Germinal center (tissue), 1 donor: ENCODE measurements around the gene ARHGAP6.

Experiments
- DNase-seq: peaks from one replicate; pipeline ENCODE4 v3.0.0; 2012; ENCODE audit warnings: mixed read lengths, low spot score

ARHGAP6 gene

GRCh38 chrX:11309220-11309619 is 356.5 kb downstream of the ARHGAP6 start:
- no peak for DNase-seq

GRCh38 chrX:11305641-11306040 is 360.1 kb downstream of the ARHGAP6 start:
- DNase-seq, result no peak

- DNase-seq, result no peak
Measured at GRCh38 chrX:11304829-11305228, 360.9 kb downstream of the ARHGAP6 start.

- DNase-seq, result no peak
Measured at GRCh38 chrX:11298600-11298999, 367.1 kb downstream of the ARHGAP6 start.

- DNase-seq, result no peak
Measured at GRCh38 chrX:11296051-11296450, 369.7 kb downstream of the ARHGAP6 start.

GRCh38 chrX:11293113-11293512 is 372.6 kb downstream of the ARHGAP6 start, which contains the start of gene AMELX:
Gene AMELX, plus strand, starts transcription at chrX:11293413. Its CDS starts 1,376 bp downstream, at chrX:11294789.
- no peak for DNase-seq

- no peak for DNase-seq
Measured at GRCh38 chrX:11290416-11291102, 375.2 kb downstream of the ARHGAP6 start.

GRCh38 chrX:11287505-11287904 is 378.2 kb downstream of the ARHGAP6 start:
- DNase-seq, result no peak

- DNase-seq, result no peak
Measured at GRCh38 chrX:11285651-11286050, 380.1 kb downstream of the ARHGAP6 start.

- DNase-seq, result no peak
Measured at GRCh38 chrX:11282043-11282442, 383.7 kb downstream of the ARHGAP6 start.

- no peak for DNase-seq
Measured at GRCh38 chrX:11273544-11273943, 392.2 kb downstream of the ARHGAP6 start.

GRCh38 chrX:11272863-11273262 is 392.9 kb downstream of the ARHGAP6 start:
- no peak for DNase-seq

GRCh38 chrX:11272290-11272689 is 393.4 kb downstream of the ARHGAP6 start:
- DNase-seq, result no peak

GRCh38 chrX:11269996-11270395 is 395.7 kb downstream of the ARHGAP6 start:
- DNase-seq, result no peak

GRCh38 chrX:11269006-11269405 is 396.7 kb downstream of the ARHGAP6 start:
- no peak for DNase-seq

GRCh38 chrX:11267425-11267824 is 398.3 kb downstream of the ARHGAP6 start:
- DNase-seq, result no peak

- no peak for DNase-seq
Measured at GRCh38 chrX:11266573-11267003, 399.1 kb downstream of the ARHGAP6 start.

- no peak for DNase-seq
Measured at GRCh38 chrX:11265352-11265751, 400.4 kb downstream of the ARHGAP6 start.

GRCh38 chrX:11264925-11265324 is 400.8 kb downstream of the ARHGAP6 start:
- DNase-seq, result no peak

- no peak for DNase-seq
Measured at GRCh38 chrX:11261260-11261659, 404.5 kb downstream of the ARHGAP6 start.

GRCh38 chrX:11259437-11259836 is 406.3 kb downstream of the ARHGAP6 start:
- DNase-seq, result no peak

GRCh38 chrX:11257711-11258110 is 408.0 kb downstream of the ARHGAP6 start:
- DNase-seq, result no peak

GRCh38 chrX:11257290-11257689 is 408.4 kb downstream of the ARHGAP6 start:
- no peak for DNase-seq

- no peak for DNase-seq
Measured at GRCh38 chrX:11254417-11255109, 411.2 kb downstream of the ARHGAP6 start.
